IPS DF 6.9 (cell line): ENCODE data around the gene CTSZ.

Experiments used
- DNase-seq: peaks from one replicate; pipeline ENCODE4 v3.0.0-alpha.2; 2013; ENCODE audit warnings: low read depth, low spot score
- H3K27ac ChIP-seq: one replicate; pipeline ENCODE4 v1.5.1; 2013; ENCODE audit warnings: low read length, control low read depth
- H3K27me3 ChIP-seq: 2 replicates; pipeline ENCODE4 v1.6.1; 2013; ENCODE audit warnings: mild to moderate bottlenecking, low read length; ENCODE audit not compliant: control insufficient read depth, insufficient read depth
- H3K36me3 ChIP-seq: 2 replicates; pipeline ENCODE4 v1.6.1; 2013; ENCODE audit warnings: low read length; ENCODE audit not compliant: control insufficient read depth, insufficient read depth
- H3K4me1 ChIP-seq: 2 replicates; pipeline ENCODE4 v1.6.1; 2013; ENCODE audit warnings: low read length; ENCODE audit not compliant: control insufficient read depth, insufficient read depth
- H3K4me3 ChIP-seq: 2 replicates; pipeline ENCODE4 v1.5.1; 2013; ENCODE audit warnings: mild to moderate bottlenecking, low read length
- H3K9me3 ChIP-seq: 2 replicates; pipeline ENCODE4 v1.6.1; 2013; ENCODE audit warnings: low read length, inconsistent platforms; ENCODE audit not compliant: control insufficient read depth, insufficient read depth
- WGBS: extraction: QIAGEN DNeasy Blood & Tissue Kit; methylation state at CpG from one replicate; pipeline ENCODE4 v1.1.7; 2013; ENCODE audit warnings: mixed read lengths, missing lambda C conversion rate; ENCODE audit not compliant: insufficient read length, insufficient coverage; 5-methylcytosine and 5-hydroxymethylcytosine counted together

CTSZ gene

GRCh38 chr20:58997141-58997770, 9.8 kb downstream of the CTSZ start:
- Histone ChIP-seq H3K27ac (no peak overlapping the region), H3K9me3 (no peaks in the 10 kb centered on the region), H3K4me3 (no peak overlapping the region), H3K36me3 (peaks cover 15% of the 10 kb centered on the region), H3K27me3 (no peaks in the 10 kb centered on the region), H3K4me1 (no peaks in the 10 kb centered on the region)
- DNase-seq, result no peak
- WGBS, result no CpG with 5 or more reads among the region's 24 CpGs

GRCh38 chr20:58996226-58996611, 10.8 kb downstream of the CTSZ start:
- Histone ChIP-seq H3K9me3 (no peaks in the 10 kb centered on the region), H3K4me3 (no peak overlapping the region), H3K27me3 (no peaks in the 10 kb centered on the region), H3K27ac (no peak overlapping the region), H3K4me1 (no peaks in the 10 kb centered on the region), H3K36me3 (peaks cover 20% of the 10 kb centered on the region)
- no peak for DNase-seq
- no CpG with 5 or more reads among the region's 12 CpGs for WGBS

DNA sequence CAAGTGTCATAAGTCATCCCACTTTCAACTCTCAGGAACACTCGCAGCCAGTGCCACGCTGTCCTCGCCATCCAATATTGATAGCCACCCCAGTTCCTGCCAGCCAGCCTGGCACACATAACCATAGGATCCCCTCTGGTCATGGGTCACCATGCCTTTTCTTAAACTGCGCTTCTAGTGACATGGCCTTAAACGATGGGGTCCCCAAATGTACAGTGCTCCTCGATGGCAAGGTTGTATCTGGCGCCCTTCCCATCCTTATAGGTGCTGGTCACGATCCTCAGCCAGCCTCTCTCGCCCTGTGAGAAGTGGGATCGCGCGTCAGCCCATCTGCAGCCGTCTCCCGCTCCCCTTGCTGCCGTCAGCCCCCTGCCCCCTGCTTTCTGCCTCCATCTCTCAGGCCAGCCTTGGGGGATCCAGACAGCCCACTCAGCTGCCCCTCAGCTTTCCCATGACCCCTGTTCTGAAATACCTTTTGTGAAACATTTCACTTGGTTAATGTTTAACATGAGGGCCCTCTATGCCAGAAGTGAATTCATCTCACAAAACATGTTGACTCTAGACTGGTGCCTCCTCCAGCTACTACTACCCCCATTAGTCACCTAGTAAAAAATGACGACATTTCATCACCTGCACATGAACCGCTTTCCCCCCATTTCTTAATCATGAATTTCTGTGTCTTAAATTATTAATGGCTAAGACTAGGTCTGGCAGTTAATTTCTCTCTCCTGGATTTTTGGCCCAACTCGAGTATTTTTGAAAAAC, 11.4 kb downstream of the CTSZ start:
- H3K36me3 ChIP-seq, result peaks cover 25% of the 10 kb centered on the region
- no peak overlapping the region for H3K27ac ChIP-seq
- no peaks in the 10 kb centered on the region for H3K4me1 ChIP-seq
- no peak overlapping the region for H3K4me3 ChIP-seq
- no CpG with 5 or more reads among the region's 18 CpGs for WGBS
- no peaks in the 10 kb centered on the region for H3K9me3 ChIP-seq
- DNase-seq, result no peak
- no peaks in the 10 kb centered on the region for H3K27me3 ChIP-seq

DNA sequence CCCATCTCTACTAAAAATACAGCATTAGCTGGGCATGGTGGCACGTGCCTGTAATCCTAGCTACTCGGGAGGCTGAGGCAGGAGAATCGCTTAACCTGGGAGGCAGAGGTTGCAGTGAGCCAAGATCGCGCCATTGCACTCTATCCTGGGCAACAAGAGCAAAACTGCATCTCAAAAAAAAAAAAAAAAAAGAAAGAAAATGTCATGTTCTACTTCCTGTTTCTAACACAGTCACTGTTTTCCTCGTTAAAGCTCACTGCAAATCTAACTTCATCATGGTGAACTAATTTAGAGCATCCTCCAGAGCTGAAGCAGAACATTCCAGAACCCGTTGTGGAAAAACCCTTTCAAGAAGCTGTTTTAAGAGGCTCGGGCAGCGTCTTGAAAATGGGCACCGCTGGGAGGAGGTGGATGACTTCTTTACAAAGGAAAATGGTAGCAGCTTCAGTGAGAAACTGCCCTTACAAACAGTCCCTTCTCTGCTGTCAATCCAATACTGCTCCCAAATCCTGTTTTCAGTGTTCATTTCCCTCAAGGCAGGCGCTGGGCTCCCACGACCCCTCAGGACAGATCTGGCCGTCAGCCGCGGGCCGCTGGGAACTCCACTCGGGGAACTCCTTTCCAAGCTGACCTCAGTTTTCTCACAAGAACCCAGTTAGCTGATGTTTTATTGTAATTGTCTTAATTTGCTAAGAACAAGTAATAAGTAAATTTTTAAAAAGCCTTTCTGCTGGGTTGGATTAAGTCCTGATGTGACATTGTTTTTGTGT, 12.5 kb downstream of the CTSZ start:
- H3K4me1 ChIP-seq, result no peaks in the 10 kb centered on the region
- H3K9me3 ChIP-seq, result no peaks in the 10 kb centered on the region
- DNase-seq, result no peak
- WGBS, result no CpG with 5 or more reads among the region's 17 CpGs
- H3K36me3 ChIP-seq, result peaks cover 29% of the 10 kb centered on the region
- no peak overlapping the region for H3K4me3 ChIP-seq
- no peaks in the 10 kb centered on the region for H3K27me3 ChIP-seq
- no peak overlapping the region for H3K27ac ChIP-seq

DNA sequence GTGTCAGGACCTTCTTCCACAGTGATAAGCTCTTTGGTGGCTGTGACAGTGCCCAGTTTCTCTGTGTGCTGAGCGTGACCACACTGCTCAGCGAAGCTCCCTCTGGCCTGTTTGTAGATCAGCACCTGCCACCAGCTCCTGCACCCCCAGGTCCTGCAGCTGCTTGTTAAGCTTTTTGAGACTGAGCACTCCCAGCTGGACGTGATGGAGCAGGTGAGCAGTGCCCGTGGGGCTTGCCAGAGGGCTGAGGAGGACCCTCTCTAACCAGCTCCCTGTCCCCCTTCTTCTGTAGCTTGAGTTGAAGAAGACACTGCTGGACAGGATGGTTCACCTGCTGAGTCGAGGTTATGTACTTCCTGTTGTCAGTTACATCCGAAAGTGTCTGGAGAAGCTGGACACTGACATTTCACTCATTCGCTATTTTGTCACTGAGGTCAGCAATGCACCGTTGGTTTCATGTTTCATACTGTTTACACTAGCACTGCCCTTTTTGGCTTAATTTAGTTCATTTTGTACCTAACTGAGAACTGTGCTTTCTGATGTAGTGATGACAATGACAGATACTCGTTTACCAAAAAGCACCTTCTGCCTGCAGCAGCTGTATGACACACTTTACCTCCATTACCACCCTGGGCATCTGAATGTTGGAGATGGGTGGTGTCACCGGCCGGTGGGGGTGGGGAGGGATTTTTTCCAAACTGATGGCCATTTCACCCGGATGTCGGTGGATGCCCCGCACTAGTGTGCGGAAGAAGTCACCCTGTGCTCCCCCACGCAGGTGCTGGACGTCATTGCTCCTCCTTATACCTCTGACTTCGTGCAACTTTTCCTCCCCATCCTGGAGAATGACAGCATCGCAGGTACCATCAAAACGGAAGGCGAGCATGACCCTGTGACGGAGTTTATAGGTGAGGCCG, 13.5 kb downstream of the CTSZ start:
- no peak for DNase-seq
- Histone ChIP-seq H3K27me3 (no peaks in the 10 kb centered on the region), H3K36me3 (peaks cover 35% of the 10 kb centered on the region), H3K27ac (no peak overlapping the region), H3K4me1 (no peaks in the 10 kb centered on the region), H3K9me3 (no peaks in the 10 kb centered on the region), H3K4me3 (no peak overlapping the region)
- no CpG with 5 or more reads among the region's 23 CpGs for WGBS

DNA sequence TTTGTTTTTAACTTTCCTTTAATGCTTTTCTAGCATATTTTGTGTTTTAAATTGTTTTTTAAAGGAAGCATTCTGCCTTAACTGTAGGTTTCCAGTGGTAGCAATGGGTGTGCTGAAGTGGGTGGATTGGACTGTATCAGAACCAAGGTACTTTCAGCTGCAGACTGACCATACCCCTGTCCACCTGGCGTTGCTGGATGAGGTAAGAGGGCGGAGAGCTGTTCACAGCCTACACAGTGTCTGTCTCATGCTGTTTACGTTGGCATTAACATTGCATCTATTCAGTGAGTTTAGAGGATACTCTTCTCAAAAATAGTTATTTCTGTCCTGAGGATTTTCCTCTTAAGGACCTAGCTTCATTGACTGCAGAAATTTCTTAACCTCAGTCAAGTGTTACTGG, 14.1 kb downstream of the CTSZ start:
- no CpG with 5 or more reads among the region's 3 CpGs for WGBS
- H3K9me3 ChIP-seq, result no peaks in the 10 kb centered on the region
- H3K4me3 ChIP-seq, result no peak overlapping the region
- H3K27ac ChIP-seq, result no peak overlapping the region
- DNase-seq, result no peak
- no peaks in the 10 kb centered on the region for H3K4me1 ChIP-seq
- no peaks in the 10 kb centered on the region for H3K27me3 ChIP-seq
- peaks cover 39% of the 10 kb centered on the region for H3K36me3 ChIP-seq

DNA sequence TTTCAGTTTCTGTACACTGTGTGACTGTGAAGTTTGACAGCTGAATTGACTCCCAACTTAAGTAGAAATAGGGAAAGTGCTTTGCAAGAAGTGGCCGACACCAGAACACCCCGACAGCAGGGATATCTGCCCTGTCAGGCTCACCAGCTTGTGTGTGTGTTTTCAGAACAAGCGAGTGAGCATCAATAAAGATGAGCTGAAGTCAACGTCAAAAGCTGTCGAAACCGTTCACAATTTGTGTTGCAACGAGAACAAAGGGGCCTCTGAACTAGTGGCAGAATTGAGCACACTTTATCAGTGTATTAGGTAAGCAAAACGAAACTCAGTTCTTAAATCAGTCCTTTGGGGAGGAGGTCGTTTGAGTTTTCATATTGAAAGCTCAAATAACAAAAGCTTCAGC, 15.3 kb downstream of the CTSZ start:
- Histone ChIP-seq H3K27ac (no peak overlapping the region), H3K4me3 (no peak overlapping the region), H3K9me3 (no peaks in the 10 kb centered on the region), H3K27me3 (no peaks in the 10 kb centered on the region), H3K4me1 (no peaks in the 10 kb centered on the region), H3K36me3 (peaks cover 47% of the 10 kb centered on the region)
- WGBS, result no CpG with 5 or more reads among the region's 9 CpGs
- no peak for DNase-seq

GRCh38 chr20:58990651-58991445, 16.2 kb downstream of the CTSZ start:
- WGBS, result no CpG with 5 or more reads among the region's 14 CpGs
- H3K4me1 ChIP-seq, result no peaks in the 10 kb centered on the region
- no peaks in the 10 kb centered on the region for H3K27me3 ChIP-seq
- H3K9me3 ChIP-seq, result no peaks in the 10 kb centered on the region
- peaks cover 49% of the 10 kb centered on the region for H3K36me3 ChIP-seq
- H3K27ac ChIP-seq, result no peak overlapping the region
- H3K4me3 ChIP-seq, result no peak overlapping the region
- no peak for DNase-seq

- no CpG with 5 or more reads among the region's 10 CpGs for WGBS
- Histone ChIP-seq H3K27me3 (no peaks in the 10 kb centered on the region), H3K4me3 (no peak overlapping the region), H3K36me3 (peaks cover 43% of the 10 kb centered on the region), H3K9me3 (no peaks in the 10 kb centered on the region), H3K27ac (no peak overlapping the region), H3K4me1 (no peaks in the 10 kb centered on the region)
- DNase-seq, result no peak
Observed at GRCh38 chr20:58989196-58989595, 17.9 kb downstream of the CTSZ start.
